ENCODE data around the gene ARHGAP26.

Gene ARHGAP26

GRCh38 chr5:143154510-143155370 lies 384.6 kb downstream of the ARHGAP26 start:
- H3K4me3 Mint-ChIP-seq = no peak overlapping the region
- peaks cover 9 to 14% of the 10 kb centered on the region in 2 donors for H3K4me1 Mint-ChIP-seq
- no peaks in the 10 kb centered on the region for H3K9me3 Mint-ChIP-seq
- ATAC-seq (replicated peaks) = no peak
- DNase-seq = no peak
- H3K27me3 Mint-ChIP-seq = no peaks in the 10 kb centered on the region
- no peak overlapping the region for H3K27ac Mint-ChIP-seq
- peaks cover 2 to 3% of the 10 kb centered on the region in 2 donors for H3K36me3 Mint-ChIP-seq

- Mint-ChIP-seq H3K27me3 (no peaks in the 10 kb centered on the region), H3K27ac (no peak overlapping the region)
- no peak for ATAC-seq (replicated peaks)
Measured at GRCh38 chr5:143155455-143155854, 385.3 kb downstream of the ARHGAP26 start.

DNA sequence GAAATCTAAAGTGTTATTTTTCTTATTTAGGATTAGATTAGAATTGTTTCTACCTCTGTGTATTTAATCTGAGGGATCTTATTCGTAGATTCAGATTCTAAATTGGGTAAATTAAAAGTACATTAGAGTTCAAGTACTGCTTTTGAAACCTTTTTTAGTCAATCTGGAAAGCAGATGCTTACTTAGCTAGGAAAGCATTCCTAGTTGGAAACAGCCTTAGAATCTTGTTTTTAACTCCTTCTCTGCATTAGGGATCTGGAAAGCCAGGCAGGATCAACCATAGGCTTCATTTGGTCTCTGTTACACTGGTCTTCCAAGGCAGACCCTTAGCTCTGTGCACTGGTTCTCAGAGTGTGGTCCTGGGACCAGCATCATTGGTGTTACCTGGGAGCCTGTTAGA lies 385.9 kb downstream of the ARHGAP26 start:
- no peak for DNase-seq
- Mint-ChIP-seq H3K27ac (no peak overlapping the region), H3K27me3 (no peaks in the 10 kb centered on the region), H3K36me3 (peaks cover 2 to 3% of the 10 kb centered on the region in 2 donors), H3K4me3 (no peak overlapping the region), H3K9me3 (no peaks in the 10 kb centered on the region), H3K4me1 (peaks cover 9 to 14% of the 10 kb centered on the region in 2 donors)
- no peak for ATAC-seq (replicated peaks)

More at GRCh38 chr5:143155455-143155854, 385.3 kb downstream of the ARHGAP26 start:
- no peak overlapping the region for H3K4me3 Mint-ChIP-seq
- DNase-seq = no peak
- H3K4me1 Mint-ChIP-seq = peaks cover 9 to 14% of the 10 kb centered on the region in 2 donors
- H3K36me3 Mint-ChIP-seq = peaks cover 2 to 3% of the 10 kb centered on the region in 2 donors
- H3K9me3 Mint-ChIP-seq = no peaks in the 10 kb centered on the region

DNA sequence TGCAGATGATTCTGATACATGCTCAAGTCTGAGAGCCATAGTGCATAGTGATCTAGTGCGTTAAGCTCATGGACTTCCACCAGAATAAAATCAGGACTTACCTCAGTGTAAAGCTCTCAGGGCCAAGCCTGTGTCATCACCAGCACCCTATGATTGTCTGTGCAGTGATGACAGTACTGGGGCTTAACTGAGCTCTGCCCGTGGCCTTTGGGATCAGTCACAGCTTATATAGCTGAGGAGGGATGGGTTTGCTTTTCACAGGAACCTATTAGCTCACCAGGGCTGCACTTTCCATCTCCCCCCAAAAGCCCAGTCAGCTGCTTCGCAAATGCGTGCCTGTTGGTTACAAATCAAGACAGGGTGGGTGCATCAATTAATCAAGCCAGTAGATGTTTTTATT lies 386.4 kb downstream of the ARHGAP26 start:
- no peaks in the 10 kb centered on the region for H3K9me3 Mint-ChIP-seq
- peaks cover 2 to 3% of the 10 kb centered on the region in 2 donors for H3K36me3 Mint-ChIP-seq
- no peak overlapping the region for H3K4me3 Mint-ChIP-seq
- H3K4me1 Mint-ChIP-seq = peaks cover 9 to 14% of the 10 kb centered on the region in 2 donors
- DNase-seq (no peak), ATAC-seq (replicated peaks) (no peak)
- H3K27ac Mint-ChIP-seq = no peak overlapping the region
- no peaks in the 10 kb centered on the region for H3K27me3 Mint-ChIP-seq

- Mint-ChIP-seq H3K27ac (no peak overlapping the region), H3K4me1 (no peaks in the 10 kb centered on the region), H3K9me3 (peaks cover 0 to 2% of the 10 kb centered on the region in 2 donors), H3K4me3 (no peak overlapping the region), H3K36me3 (peaks cover 0 to 7% of the 10 kb centered on the region in 2 donors), H3K27me3 (no peaks in the 10 kb centered on the region)
- DNase-seq (no peak), ATAC-seq (replicated peaks) (no peak)
Measured at GRCh38 chr5:143159031-143159430, 388.9 kb downstream of the ARHGAP26 start.

DNA sequence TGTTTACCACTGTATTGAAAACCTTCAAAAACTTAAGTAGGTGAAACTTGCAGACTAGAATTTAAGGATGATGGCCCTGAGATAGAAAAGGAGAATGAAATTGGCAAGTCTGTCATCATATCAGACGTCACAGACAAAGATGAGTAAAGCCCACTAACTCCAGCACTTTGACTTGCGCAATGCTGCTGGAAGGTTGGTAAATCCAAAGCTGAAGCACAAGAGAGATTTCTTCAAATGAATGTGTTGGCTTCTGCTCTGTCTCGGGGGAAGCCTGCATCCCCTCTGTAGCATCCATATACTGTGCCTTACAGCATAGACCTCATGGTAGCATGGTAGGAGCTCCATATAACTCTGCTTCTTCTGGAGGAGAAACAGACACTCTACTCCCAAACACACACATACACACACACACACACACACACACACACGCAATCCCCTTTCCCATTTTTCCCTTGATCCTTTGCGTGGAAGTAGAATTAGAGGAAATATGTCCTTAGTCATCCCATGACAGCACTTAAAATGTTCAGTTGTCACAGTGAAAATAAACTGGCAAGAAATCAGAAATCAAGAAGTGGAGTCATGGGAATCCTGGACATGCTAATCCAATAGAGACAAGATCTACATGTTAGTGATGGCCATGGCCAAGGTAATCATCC lies 391.8 kb downstream of the ARHGAP26 start:
- peaks cover 10 to 20% of the 10 kb centered on the region in 2 donors for H3K4me1 Mint-ChIP-seq
- H3K27me3 Mint-ChIP-seq = no peaks in the 10 kb centered on the region
- ATAC-seq (replicated peaks) (no peak), DNase-seq (no peak)
- H3K27ac Mint-ChIP-seq = no peak overlapping the region
- peaks cover 0 to 4% of the 10 kb centered on the region in 2 donors for H3K36me3 Mint-ChIP-seq
- H3K9me3 Mint-ChIP-seq = peaks cover 0 to 2% of the 10 kb centered on the region in 2 donors
- no peak overlapping the region for H3K4me3 Mint-ChIP-seq

GRCh38 chr5:143162810-143163209 lies 392.6 kb downstream of the ARHGAP26 start:
- no peak for DNase-seq
- Mint-ChIP-seq H3K9me3 (peaks cover 0 to 2% of the 10 kb centered on the region in 2 donors), H3K36me3 (peaks cover 0 to 4% of the 10 kb centered on the region in 2 donors), H3K4me3 (no peak overlapping the region), H3K27ac (no peak overlapping the region), H3K27me3 (no peaks in the 10 kb centered on the region), H3K4me1 (peaks cover 10 to 20% of the 10 kb centered on the region in 2 donors)
- ATAC-seq (replicated peaks) = no peak

DNA sequence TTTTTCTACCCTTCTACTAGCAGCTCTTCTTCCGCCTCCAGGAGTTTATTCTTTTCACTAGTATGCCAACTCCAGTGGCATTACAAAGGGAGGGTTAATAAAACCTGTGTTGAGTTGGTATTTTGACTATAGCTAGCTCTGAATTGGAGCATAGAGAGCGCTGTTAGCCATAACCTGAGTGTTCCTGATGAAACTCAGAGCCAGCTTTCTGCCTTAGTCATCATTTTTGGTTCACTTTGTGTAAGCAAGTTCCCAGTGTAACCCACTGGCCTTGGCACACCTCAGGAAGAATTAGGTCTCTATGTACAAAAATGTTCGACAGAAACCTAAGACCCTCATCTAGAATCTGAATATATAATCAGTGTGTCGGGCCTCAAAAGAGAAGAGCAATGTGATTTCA lies 394.4 kb downstream of the ARHGAP26 start:
- Mint-ChIP-seq H3K9me3 (peaks cover 0 to 2% of the 10 kb centered on the region in 2 donors), H3K27me3 (no peaks in the 10 kb centered on the region), H3K36me3 (peaks cover 0 to 4% of the 10 kb centered on the region in 2 donors), H3K4me3 (no peak overlapping the region), H3K4me1 (peaks cover 10 to 20% of the 10 kb centered on the region in 2 donors), H3K27ac (no peak overlapping the region)
- ATAC-seq (replicated peaks) (no peak), DNase-seq (no peak)

- Mint-ChIP-seq H3K4me1 (peaks cover 10 to 20% of the 10 kb centered on the region in 2 donors), H3K27ac (peak overlapping the region; percentile 69), H3K27me3 (no peaks in the 10 kb centered on the region), H3K9me3 (peaks cover 0 to 2% of the 10 kb centered on the region in 2 donors), H3K36me3 (peaks cover 0 to 4% of the 10 kb centered on the region in 2 donors), H3K4me3 (peak overlapping the region in 1 of 2 donors; percentile 46)
- ATAC-seq (replicated peaks) (peak; percentile 21 to 75), DNase-seq (no peak)
Measured at GRCh38 chr5:143165049-143165880, 395.1 kb downstream of the ARHGAP26 start.

DNA sequence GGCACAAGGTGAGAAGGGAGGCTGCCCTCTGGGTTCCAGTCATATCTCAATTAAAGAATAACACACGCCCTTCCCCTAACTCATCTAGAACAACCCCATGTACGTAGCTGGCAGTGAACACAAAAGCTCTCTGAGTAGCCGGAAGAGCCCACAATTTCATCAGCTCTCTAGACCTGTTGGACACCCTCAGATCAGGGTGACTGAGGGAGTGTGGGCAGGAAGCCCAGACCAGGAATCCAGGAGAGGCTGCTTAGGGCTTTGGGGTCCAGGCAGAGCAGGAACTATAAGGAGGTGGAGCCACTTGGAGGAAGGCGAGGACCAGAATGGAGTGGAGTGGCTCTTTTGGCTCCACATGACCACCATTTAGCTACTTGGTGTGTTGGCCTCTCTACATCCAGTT lies 395.9 kb downstream of the ARHGAP26 start:
- Mint-ChIP-seq H3K4me3 (no peak overlapping the region), H3K9me3 (peaks cover 0 to 2% of the 10 kb centered on the region in 2 donors), H3K27me3 (no peaks in the 10 kb centered on the region), H3K4me1 (peaks cover 10 to 20% of the 10 kb centered on the region in 2 donors), H3K27ac (no peak overlapping the region), H3K36me3 (peaks cover 0 to 4% of the 10 kb centered on the region in 2 donors)
- DNase-seq = no peak
- ATAC-seq (replicated peaks) = no peak

DNA sequence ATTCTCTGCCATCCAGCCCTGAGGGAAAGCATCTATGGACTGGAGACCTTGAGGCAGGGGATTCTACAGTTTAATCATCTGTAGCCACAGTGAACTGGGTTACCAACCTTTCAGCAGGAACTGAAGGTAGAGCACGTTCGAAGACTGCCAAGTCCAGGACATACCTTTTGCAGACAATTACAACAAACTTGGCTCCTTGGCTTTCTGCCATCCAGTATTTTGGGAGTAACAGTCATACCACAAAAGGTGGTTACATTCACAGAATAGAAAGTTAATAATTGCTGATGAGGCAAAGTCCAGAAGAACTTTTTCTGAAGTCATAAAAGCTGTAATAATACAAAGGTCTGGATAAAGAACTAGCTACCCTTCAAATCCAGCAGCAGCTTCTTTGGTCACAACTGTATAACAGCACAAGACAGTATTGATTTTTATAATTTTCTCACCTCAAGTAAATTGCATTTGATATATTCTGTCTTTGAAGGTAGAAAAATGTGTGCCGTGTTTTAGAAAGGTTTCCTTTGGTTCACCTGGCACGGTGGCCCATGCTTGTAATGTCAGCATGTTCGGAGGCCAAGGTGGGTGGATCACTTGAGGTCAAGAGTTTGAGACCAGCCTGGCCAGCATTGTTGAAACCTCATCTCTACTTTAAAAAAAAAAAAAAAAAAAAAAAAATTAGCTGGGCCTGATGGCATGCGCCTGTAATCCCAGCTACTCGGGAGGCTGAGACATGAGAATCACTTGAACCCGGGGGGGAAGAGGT lies 396.7 kb downstream of the ARHGAP26 start:
- ATAC-seq (replicated peaks) = no peak
- H3K4me3 Mint-ChIP-seq = no peak overlapping the region
- H3K9me3 Mint-ChIP-seq = peaks cover 0 to 2% of the 10 kb centered on the region in 2 donors
- H3K27me3 Mint-ChIP-seq = no peaks in the 10 kb centered on the region
- DNase-seq = no peak
- peaks cover 10 to 20% of the 10 kb centered on the region in 2 donors for H3K4me1 Mint-ChIP-seq
- H3K36me3 Mint-ChIP-seq = peaks cover 0 to 4% of the 10 kb centered on the region in 2 donors
- no peak overlapping the region for H3K27ac Mint-ChIP-seq

- DNase-seq (no peak), ATAC-seq (replicated peaks) (no peak)
- H3K27ac Mint-ChIP-seq = no peak overlapping the region
- no peaks in the 10 kb centered on the region for H3K36me3 Mint-ChIP-seq
- H3K4me3 Mint-ChIP-seq = no peak overlapping the region
- H3K4me1 Mint-ChIP-seq = peaks cover 10 to 20% of the 10 kb centered on the region in 2 donors
- H3K27me3 Mint-ChIP-seq = no peaks in the 10 kb centered on the region
- no peaks in the 10 kb centered on the region for H3K9me3 Mint-ChIP-seq
Measured at GRCh38 chr5:143168171-143168741, 398.1 kb downstream of the ARHGAP26 start.

All from stimulated activated naive B cell treated with anti-CD40 and anti-IgM and Interleukin-4, amounts not matched to agents 10 μg/mL and 1 μg/mL and 100 μg/mL, for 72 hours (primary cell).